ENCODE data around the gene TNIK.

DNA sequence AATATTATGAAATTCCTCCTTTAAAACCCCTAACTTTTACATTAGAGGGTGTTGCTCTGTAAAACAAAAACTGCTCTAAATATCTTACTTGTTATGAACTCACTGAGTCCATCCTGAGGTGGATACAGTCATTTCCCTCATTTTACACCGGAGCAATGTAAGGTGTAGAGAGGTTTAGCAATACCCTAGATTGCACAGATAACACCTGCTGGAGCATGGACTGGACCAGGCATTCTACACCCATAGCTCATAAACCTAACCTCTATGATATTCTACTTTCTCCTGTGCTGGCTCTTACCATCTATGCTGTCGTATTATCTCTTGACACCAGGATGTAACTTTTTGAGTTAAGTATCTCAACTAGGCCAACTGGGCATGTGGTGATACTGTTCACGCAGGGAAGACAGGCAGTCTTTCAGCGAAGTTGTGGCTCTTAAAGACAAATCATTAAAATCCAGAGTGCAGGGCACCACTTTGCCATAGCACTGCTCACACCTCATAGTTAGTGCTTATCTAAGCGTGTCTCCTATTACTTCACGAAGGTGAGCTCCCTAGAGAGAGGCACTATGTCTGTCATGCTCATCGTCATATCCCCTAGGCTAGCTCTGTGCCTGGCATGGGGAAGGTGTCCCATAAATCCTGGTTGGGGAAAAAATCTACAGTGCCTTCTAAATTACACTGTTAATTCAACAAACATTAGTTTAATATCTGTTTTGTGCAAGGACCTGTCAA is 333.6 kb downstream of the TNIK start:
- TF ChIP-seq, protein P1, sequence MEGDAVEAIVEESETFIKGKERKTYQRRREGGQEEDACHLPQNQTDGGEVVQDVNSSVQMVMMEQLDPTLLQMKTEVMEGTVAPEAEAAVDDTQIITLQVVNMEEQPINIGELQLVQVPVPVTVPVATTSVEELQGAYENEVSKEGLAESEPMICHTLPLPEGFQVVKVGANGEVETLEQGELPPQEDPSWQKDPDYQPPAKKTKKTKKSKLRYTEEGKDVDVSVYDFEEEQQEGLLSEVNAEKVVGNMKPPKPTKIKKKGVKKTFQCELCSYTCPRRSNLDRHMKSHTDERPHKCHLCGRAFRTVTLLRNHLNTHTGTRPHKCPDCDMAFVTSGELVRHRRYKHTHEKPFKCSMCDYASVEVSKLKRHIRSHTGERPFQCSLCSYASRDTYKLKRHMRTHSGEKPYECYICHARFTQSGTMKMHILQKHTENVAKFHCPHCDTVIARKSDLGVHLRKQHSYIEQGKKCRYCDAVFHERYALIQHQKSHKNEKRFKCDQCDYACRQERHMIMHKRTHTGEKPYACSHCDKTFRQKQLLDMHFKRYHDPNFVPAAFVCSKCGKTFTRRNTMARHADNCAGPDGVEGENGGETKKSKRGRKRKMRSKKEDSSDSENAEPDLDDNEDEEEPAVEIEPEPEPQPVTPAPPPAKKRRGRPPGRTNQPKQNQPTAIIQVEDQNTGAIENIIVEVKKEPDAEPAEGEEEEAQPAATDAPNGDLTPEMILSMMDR (conservative IDR thresholded peaks at IDR 0.05; ENCODE audit: low read depth, low read length): no peak
- no peak for TF ChIP-seq POLR2A (IDR thresholded peaks at IDR 0.05; ENCODE audit: low read depth, low read length)
- TF ChIP-seq RCOR1 (IDR thresholded peaks at IDR 0.05; ENCODE audit: insufficient replicate concordance, low read length): no peak
- no peak for TF ChIP-seq RFX5 (IDR thresholded peaks at IDR 0.05; ENCODE audit: low read depth, low read length)
- no peak for TF ChIP-seq MXI1 (IDR thresholded peaks at IDR 0.05; ENCODE audit: borderline replicate concordance, low read depth, low read length)
- TF ChIP-seq CHD1 (IDR thresholded peaks at IDR 0.05; ENCODE audit: low read depth, low read length): no peak
- no peak for TF ChIP-seq MAFK (IDR thresholded peaks at IDR 0.05; ENCODE audit: low read depth, low read length)
- no peak for TF ChIP-seq MAZ (IDR thresholded peaks at IDR 0.05; ENCODE audit: borderline replicate concordance, low read depth, low read length)
- TF ChIP-seq CEBPB (IDR thresholded peaks at IDR 0.05; ENCODE audit: low read depth, low read length): no peak

Data from IMR-90 (cell line).